GM21447 (cell line): ENCODE results near the gene GPANK1.

Source experiments
- ATAC-seq: cut with Tn5 transposase; IDR thresholded peaks from one replicate; pipeline ENCODE4 v1.9.1; 2021; ENCODE audit not compliant: unreplicated experiment

GPANK1 gene

DNA sequence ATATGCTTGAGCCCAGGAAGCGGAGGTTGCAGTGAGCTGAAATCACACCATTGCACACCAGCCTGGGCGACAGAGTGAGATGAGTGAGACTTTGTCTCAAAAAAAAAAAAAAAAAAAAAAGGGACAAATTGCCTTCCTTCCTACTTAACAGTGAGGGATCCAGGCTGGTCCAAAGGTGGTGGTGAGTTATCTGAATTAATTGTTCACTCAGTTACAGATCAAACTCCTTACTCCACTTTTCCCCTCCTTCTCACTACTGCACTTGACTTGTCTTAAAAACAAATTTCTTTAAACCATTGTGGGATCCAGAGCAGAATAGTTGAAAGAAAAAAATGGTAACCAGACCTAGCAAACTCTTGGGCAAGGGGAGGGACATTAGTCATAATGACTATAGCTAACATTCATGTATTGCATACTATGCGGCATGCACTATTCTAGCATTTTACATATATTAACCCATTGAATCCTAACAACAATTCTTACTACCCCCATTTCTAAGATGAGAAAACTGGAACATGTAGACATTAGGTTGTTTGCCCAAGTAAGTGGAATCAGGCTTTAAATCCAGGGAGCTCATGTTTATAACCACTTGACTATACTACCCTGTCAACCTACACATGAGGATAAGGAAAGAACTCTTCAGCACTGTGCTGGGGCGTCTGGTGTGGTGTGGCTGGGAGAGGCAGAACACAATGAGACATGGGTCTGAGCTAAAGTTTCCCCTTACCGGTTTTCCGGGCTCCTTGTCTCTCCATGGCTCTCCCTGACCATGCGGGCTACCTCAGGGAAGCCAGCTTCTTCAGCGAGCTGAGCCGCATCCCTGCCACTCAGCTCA lies 1.5 kb downstream of the GPANK1 start:
- no peak for ATAC-seq

DNA sequence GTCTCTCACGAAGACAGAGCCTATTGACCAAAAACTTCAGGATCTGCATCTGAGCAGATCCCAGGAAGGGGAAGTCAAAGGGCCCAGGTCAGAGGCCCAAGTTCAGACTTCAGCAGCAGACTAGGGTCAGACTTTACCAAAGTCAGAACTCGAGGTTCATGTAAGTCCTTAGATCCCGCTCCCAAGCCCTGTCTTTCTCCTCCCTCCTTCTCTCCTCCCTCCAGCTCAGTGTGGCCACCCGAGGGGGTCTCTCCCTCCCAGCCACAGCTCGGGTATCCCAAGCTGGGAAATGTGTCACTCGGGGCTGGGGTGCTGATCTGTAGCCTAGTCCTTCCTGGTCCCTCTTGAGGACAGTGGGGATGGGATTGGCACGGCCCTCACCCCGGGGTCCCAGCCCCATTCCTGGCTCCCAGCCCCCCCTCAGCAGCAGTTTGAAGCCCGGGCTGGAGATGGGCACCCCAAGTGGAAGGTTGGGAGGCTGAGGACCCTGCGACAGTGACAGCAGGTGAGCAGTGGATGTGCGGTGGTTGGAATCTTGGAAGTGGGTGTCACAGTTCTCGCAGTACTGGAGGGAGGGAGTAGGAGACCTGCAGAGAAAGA lies 2.6 kb downstream of the GPANK1 start:
- ATAC-seq = no peak

- no peak for ATAC-seq
Measured at GRCh38 chr6:31661262-31662123, 3.3 kb downstream of the GPANK1 start.

DNA sequence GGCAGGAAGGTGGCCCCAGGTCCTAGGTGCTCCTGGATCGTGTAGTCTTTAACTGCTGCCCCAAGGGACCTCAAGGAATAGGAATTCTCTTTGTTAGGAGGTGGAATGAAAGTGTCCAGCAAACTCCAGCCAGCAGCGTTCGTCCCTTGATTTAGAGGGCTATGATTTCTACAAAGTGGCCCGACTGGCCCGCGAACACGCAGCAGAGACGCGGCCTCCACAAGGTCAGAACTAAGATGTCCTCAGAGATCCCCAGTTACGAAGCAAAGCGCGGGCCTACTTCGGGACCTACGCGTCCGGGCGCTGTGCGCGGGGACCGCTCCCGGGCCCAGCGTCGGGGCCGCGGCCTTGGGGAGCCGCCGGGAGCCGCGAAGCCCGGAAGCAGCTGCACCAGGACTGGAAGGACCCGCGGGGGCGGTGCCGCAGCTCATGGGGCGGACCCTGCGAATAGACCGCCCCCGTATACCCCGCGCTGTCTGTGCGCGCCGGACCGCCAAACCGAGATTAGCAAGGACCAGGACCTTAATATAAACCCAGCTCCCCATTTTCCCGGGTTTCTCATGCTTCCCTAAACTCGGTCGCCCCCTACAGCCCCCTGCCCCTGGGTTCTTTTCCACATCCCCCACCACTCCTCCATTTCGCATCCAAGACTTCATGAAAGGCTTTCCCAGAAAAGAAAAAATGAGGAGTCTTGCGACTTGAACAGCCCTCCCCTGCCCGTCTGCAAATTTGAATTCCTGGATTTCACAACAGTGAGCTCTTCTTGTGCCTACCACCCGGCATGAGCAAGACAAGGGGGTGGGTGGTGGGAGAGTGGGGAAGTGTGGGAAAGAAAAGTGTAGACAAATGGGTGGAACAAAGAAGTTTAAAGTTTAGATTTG lies 4.2 kb downstream of the GPANK1 start, which contains the start of gene C6orf47:
C6orf47 (minus strand) TSS at position 398 of the 881 bp plus-strand sequence. CDS start 831 bp downstream, outside the sequence.
- ATAC-seq = no peak

- ATAC-seq = no peak
Measured at GRCh38 chr6:31659649-31660380, 5.0 kb downstream of the GPANK1 start.

- ATAC-seq = no peak
Measured at GRCh38 chr6:31658983-31659648, 5.7 kb downstream of the GPANK1 start.

DNA sequence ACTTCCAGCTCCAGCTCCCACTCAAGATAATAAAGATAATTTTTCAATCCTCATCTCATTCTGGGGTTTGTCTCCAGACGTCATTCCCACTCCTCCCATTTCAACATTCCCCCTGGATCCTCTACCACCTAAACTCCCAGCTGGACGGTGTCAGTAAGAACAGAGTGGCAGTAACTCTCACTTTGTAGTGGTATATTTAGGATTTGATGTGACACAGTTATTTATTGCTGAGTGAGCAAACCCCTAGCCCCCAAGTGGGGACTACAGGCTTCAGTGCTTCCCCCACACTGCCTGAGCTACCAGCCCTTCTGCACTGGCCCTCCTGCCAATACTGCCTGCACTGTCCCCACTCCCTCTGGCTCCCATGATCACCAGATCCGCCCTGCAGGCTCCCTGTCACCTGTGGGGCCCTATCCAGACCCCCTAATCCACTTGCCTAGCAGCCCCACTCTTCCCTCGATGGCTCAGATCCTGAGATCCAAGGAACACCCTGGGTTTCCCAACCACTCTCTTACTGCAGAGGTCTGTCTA lies 6.6 kb downstream of the GPANK1 start:
- no peak for ATAC-seq

GRCh38 chr6:31657406-31658157 lies 7.2 kb downstream of the GPANK1 start:
- ATAC-seq = no peak

DNA sequence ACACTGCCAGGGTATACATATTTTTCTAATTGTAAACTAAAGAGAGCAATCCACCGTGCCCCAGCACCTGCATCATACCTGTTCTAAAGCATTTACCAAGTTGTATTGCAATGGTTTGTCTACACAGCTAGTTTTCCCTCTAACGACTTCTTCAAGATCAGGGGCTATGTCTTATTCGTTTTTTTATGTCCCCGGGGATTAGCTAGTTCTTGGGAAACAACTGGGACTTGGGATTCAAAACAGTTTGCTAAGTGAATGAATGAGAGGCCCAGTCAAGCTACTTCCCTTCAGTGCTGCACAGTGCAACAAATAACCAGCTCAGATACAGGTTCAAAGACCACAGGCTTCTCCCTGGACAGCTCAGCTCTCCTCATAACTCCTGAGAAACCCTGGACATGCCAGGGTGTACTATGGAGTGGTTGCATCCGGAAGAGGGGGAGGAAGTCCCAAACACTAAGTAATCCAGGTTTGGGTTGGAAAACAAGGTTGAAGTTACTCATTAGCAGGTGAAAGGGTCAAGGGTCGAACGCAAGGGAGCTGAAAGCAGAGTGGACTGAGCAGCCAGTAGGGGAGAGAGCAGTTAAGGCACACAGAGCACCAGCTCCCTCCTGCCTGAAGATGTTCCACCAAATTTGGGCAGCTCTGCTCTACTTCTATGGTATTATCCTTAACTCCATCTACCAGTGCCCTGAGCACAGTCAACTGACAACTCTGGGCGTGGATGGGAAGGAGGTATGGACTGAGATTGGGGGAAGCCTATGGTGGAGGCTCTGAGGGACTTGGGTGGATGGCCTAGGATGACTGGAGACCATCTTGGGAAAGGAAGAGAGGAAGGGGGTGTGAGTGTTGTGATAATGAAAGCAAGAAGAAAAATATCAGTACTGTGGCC lies 9.2 kb downstream of the GPANK1 start, which contains the start of gene APOM:
APOM (plus strand) TSS at position 546 of the 889 bp plus-strand sequence; CDS start at position 619, 73 bp downstream.
- ATAC-seq = no peak

DNA sequence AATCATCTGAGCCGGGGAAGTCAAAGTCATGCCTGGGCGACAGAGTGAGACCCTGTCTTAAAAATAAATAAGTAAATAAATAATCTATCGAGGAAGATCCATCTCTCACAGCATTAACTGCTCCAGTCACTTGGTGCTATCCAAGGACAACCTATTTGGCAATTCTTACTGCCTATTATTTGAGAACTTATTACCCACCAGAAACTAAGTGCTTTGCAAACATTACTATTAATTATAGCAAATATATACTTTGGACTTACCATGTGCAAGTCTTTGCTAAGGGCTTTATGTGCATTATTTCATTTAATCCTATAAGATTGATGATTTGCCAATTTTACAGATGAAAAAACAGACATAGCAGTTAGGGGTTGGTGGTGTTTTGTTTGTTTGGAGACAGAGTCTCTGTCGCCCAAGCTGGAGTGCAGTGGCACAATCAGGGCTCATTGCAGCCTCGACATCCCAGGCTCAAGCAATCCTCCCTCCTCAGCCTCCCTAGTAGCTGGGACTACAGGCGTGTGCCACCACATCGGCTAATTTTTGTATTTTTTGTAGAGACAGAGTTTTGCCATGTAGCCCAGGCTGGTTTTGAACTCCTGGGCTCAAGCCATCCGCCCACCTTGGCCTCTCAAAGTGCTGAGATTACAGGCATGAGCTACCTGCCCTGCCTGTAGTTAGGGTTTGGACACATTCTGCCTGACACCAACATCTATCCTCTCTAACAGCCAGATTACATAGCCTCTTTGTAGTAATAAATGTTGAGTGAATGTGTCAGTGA lies 10.0 kb downstream of the GPANK1 start:
- no peak for ATAC-seq

DNA sequence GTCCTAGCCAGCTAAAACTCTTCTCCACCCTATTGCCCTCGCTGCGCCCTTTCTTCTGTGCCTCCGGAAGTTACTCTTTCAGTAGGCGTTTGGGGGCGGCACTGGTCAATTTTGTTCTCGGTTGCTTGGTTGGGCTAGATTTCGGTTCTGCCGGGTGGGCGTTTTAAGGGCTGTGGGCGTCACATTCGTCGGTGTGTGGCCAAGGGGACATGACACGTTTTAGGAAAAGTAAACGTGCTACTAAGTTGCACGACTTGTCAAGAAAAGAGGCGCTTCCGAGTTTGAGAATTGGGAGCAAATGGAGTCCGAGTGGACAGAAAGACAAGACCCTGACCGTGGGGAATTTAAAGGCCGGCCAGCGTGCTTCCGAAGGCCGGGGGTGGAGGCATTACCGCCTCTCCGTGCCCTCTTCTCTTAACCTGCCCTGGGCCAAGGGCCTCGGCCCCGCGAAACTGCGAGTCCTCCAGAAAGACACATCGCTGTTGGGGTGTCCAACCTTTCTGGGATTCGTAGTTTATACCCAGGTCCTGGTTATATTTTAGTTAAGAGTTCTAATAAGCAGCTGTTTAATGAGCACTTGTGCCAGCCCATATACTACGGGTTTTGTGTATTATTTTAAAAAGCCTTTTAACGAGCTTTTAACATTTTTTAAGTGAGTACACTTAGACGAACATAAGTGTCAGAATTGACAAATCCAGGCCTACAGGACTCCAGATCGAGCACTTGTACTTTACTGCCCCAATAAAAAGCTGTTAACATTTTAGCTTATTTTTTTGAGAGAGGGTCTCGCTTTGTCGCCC lies 11.7 kb downstream of the GPANK1 start:
- peak; percentile 67 for ATAC-seq

DNA sequence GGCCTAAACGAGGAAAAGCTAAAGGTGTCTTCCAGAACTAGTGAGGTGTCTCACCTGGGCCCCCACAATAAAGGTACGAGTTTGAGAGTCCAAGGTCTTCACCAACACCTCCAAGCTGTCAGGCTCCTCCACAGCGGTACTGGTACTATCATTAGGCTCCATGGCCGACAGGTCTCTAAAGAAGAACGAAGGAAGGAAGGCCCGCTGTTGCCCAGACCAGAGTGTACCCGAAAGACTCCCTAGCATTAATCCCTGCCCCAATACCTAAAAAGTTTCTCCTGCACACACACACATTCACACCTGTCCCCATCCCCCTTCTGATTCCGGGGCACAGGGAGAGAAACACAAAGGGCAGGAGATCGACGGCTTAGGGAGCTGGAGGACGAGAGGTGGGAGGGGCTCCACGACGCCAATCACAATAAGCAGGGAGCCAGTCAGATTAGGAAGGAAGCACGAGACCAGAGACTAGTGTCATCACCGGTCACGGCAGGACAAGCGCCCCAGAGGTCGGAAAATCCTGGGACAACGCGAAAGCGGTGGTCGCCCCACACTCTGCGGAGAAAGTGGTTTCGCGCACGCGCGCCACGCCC lies 13.1 kb downstream of the GPANK1 start:
- peak; percentile 35 for ATAC-seq

DNA sequence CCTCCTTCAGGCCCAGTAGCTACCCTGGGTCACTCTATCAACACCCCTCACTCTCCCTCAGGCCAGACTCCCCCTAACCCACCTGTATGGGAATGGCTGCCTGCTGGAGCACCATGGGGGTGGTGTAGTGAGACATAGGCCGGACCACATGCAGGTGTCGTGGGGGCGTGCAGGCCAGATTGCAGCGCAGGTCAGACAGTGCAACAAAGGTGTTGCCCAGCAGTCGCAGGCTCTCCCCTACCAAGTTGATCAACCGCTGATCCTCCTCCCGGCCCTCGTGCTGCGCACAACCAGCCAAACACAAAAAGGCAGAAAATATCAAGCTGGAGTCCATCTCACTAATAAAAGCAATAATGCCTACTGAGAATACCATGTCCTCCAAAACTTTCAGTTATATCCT lies 19.5 kb downstream of the GPANK1 start:
- ATAC-seq = no peak

- ATAC-seq = no peak
Measured at GRCh38 chr6:31643818-31644454, 20.9 kb downstream of the GPANK1 start.
